ENCODE measurements around the gene OSCAR. TPM values are rescaled to one million over a fixed set of nuclear protein-coding genes. Genes with fewer than 3 reads are reported as not detected.
A peak's percentile ranks its signal among the peaks of the same experiment; 100 is the strongest.

The OSCAR gene
- total and polyA plus RNA-seq, 2 of the 13 experiments (the other 11 are each of a cell fraction or from before 2014, with no cell fraction given): 1.9 TPM; not detected in 1

DNA sequence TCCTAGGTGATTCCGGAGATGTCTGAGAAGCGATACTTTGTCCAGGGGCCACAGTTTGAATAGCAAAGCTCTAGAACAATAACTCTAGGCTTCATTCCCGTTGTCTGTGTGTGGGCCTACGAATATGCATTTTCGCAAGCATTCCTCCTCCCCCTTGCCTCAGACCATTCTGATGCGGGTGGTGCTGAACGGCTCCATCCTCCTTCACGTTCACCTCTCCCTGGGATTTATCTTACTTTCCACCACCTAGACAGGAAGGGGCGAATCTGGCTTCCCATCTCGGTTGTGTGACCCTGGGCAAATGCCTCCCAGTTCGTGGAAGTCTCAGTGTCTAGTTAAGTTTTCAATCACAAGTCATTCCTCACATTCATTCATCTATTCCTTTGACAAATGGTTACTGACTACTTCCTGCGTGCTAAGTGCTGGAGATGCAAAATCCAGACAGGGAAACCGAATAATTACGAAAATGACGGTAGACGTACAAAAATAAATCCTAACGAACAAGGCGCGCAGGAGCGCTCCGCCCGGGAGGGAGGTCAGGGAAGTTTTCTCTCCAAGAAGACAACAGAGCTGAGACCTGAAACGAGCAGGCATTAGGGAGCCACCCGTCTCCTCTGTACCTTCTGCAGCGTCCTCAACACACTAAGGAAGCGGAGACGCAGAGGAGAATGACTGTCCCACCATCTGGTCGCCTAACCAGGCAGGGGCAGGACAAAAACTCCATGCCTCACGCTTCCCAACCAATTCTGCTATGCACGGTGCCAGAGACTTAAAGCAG lies 35.7 kb upstream of the OSCAR start:
- BruUV-seq (replicated peaks): TSS peak; percentile 93
- ChIA-PET POLR2A (interaction anchor here (0.9 to 2.8 kb wide), 21 partner anchors 14 to 977 kb away, joined by 3 to 73 read pairs (median 5); partner anchors contain the start of genes LENG1, LENG8, LENG9 and MBOAT7), CTCF (ENCODE audit: low intra/inter-chr PET ratio, low total read pairs) (no interaction called here)
- no peaks in the 10 kb centered on the region; a peak in 1 of 5 replicates for H3K27me3 ChIP-seq (ENCODE audit: control insufficient read depth in 1 of 2, insufficient read depth in 2 of 2, low read length in 2 of 2)
- peak overlapping the region; percentile 57 for H3K27ac ChIP-seq (ENCODE audit: extremely low read length, insufficient read depth, low read length)
- peak overlapping the region; percentile 72 for H2AFZ ChIP-seq (ENCODE audit: low read length)
- H3K4me3 ChIP-seq (replicated peaks in 1 of 3; ENCODE audit: insufficient read depth in 1 of 3, low read depth in 2 of 3, low read length in 3 of 3): peak overlapping the region; percentile 62 to 81 (median 70)
- FAIRE-seq (no peak), DNase-seq (ENCODE audit: low spot score) (no peak), ATAC-seq (peak; percentile 1; the same call in 2 of the 3 replicates)
- peaks cover 41% of the 10 kb centered on the region for H3K4me1 ChIP-seq (ENCODE audit: insufficient read depth, low read length)
- intact Hi-C loops (cut with micrococcal nuclease; ENCODE audit: unreplicated experiment): loop anchor here (5.0 kb wide), 1 partner anchor 66 kb away; the partner anchor contains the start of gene RPS9
- in situ Hi-C loops (cut with HindIII; ENCODE audit: extremely low pct_ligation_motif_present, low pct_unique_long_range_greater_than_20kb): no loop called here
- peak overlapping the region; percentile 94 for H3K4me2 ChIP-seq (ENCODE audit: low read depth, low read length)
- H3K9ac ChIP-seq (ENCODE audit: insufficient read depth, low read depth, low read length): peak overlapping the region; percentile 75
- H4K20me1 ChIP-seq (ENCODE audit: insufficient read depth, low read length): peaks cover 8% of the 10 kb centered on the region; the same call in 1 of the 2 replicates
- 3% methylated on average over 23 of the region's 30 CpGs for WGBS (ENCODE audit: low lambda C conversion rate)
- H3K79me2 ChIP-seq (ENCODE audit: insufficient read depth, low read length): peaks cover 29% of the 10 kb centered on the region
- peaks cover 5% of the 10 kb centered on the region for H3K9me3 ChIP-seq (ENCODE audit: low read length)
- peaks cover 12 to 20% of the 10 kb centered on the region in 2 experiments for H3K36me3 ChIP-seq (replicated peaks in 1 of 2; ENCODE audit: control insufficient read depth in 1 of 2, insufficient read depth in 2 of 2, low read length in 2 of 2)
- TF ChIP-seq FOXA1 (IDR thresholded peaks at IDR 0.05): no peak
- no peak for TF ChIP-seq FOXA1 (CRISPR knock-in tag; IDR thresholded peaks at IDR 0.05)
- TF ChIP-seq, protein P1, sequence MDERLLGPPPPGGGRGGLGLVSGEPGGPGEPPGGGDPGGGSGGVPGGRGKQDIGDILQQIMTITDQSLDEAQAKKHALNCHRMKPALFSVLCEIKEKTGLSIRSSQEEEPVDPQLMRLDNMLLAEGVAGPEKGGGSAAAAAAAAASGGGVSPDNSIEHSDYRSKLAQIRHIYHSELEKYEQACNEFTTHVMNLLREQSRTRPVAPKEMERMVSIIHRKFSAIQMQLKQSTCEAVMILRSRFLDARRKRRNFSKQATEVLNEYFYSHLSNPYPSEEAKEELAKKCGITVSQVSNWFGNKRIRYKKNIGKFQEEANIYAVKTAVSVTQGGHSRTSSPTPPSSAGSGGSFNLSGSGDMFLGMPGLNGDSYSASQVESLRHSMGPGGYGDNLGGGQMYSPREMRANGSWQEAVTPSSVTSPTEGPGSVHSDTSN (CRISPR knock-in tag; IDR thresholded peaks at IDR 0.05): no peak
- no peak for TF ChIP-seq NFRKB (IDR thresholded peaks at IDR 0.05)
- no peak for TF ChIP-seq KDM1A (CRISPR knock-in tag; IDR thresholded peaks at IDR 0.05)
- TF ChIP-seq KDM2A (CRISPR knock-in tag; IDR thresholded peaks at IDR 0.05; ENCODE audit: borderline replicate concordance, low read depth): 0 out of 2 replicates have a peak, but pooled peaks have one; percentile 19
- no peak for TF ChIP-seq ZNF468 (CRISPR knock-in tag; IDR thresholded peaks at IDR 0.05)
- TF ChIP-seq, protein P2, sequence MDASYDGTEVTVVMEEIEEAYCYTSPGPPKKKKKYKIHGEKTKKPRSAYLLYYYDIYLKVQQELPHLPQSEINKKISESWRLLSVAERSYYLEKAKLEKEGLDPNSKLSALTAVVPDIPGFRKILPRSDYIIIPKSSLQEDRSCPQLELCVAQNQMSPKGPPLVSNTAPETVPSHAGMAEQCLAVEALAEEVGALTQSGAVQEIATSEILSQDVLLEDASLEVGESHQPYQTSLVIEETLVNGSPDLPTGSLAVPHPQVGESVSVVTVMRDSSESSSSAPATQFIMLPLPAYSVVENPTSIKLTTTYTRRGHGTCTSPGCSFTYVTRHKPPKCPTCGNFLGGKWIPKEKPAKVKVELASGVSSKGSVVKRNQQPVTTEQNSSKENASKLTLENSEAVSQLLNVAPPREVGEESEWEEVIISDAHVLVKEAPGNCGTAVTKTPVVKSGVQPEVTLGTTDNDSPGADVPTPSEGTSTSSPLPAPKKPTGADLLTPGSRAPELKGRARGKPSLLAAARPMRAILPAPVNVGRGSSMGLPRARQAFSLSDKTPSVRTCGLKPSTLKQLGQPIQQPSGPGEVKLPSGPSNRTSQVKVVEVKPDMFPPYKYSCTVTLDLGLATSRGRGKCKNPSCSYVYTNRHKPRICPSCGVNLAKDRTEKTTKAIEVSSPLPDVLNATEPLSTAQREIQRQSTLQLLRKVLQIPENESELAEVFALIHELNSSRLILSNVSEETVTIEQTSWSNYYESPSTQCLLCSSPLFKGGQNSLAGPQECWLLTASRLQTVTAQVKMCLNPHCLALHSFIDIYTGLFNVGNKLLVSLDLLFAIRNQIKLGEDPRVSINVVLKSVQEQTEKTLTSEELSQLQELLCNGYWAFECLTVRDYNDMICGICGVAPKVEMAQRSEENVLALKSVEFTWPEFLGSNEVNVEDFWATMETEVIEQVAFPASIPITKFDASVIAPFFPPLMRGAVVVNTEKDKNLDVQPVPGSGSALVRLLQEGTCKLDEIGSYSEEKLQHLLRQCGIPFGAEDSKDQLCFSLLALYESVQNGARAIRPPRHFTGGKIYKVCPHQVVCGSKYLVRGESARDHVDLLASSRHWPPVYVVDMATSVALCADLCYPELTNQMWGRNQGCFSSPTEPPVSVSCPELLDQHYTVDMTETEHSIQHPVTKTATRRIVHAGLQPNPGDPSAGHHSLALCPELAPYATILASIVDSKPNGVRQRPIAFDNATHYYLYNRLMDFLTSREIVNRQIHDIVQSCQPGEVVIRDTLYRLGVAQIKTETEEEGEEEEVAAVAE (CRISPR knock-in tag; IDR thresholded peaks at IDR 0.05; ENCODE audit: borderline replicate concordance): no peak
- TF ChIP-seq ZNF709 (CRISPR knock-in tag; IDR thresholded peaks at IDR 0.05): 0 out of 2 replicates have a peak, but pooled peaks have one; percentile 29
- TF ChIP-seq, protein P3, sequence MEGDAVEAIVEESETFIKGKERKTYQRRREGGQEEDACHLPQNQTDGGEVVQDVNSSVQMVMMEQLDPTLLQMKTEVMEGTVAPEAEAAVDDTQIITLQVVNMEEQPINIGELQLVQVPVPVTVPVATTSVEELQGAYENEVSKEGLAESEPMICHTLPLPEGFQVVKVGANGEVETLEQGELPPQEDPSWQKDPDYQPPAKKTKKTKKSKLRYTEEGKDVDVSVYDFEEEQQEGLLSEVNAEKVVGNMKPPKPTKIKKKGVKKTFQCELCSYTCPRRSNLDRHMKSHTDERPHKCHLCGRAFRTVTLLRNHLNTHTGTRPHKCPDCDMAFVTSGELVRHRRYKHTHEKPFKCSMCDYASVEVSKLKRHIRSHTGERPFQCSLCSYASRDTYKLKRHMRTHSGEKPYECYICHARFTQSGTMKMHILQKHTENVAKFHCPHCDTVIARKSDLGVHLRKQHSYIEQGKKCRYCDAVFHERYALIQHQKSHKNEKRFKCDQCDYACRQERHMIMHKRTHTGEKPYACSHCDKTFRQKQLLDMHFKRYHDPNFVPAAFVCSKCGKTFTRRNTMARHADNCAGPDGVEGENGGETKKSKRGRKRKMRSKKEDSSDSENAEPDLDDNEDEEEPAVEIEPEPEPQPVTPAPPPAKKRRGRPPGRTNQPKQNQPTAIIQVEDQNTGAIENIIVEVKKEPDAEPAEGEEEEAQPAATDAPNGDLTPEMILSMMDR (CRISPR knock-in tag; IDR thresholded peaks at IDR 0.05): 0 out of 2 replicates have a peak, but pooled peaks have one; percentile 1
- peak; percentile 60; the same call in 1 of the 2 replicates for TF ChIP-seq ARID2 (CRISPR knock-in tag; IDR thresholded peaks at IDR 0.05; ENCODE audit: borderline replicate concordance)
- no peak for TF ChIP-seq GPN1 (CRISPR knock-in tag; IDR thresholded peaks at IDR 0.05; ENCODE audit: borderline replicate concordance)
